Endothelial cell of umbilical vein (primary cell): Measurements from ENCODE around the gene VDAC2. TPM values are rescaled to one million over a fixed set of nuclear protein-coding genes. Genes with fewer than 3 reads are reported as not detected.

Experiments
- BruUV-seq: library from RNA; stranded (reverse); fragments of 400-500 nt; replicated peaks from 2 replicates; lab custom pipeline; 2021; lab: Mats Ljungman, UMichigan
- CTCF ChIA-PET: fragments of 300-600, 350-600 bp; sonication (Branson Sonifier 250); formaldehyde crosslinking; loops from one replicate; lab custom pipeline; 2021; ENCODE audit warnings: antibody characterized with exemption, inconsistent platforms; lab: Charles Lee
- POLR2A ChIA-PET: fragments of 300-600, 350-600 bp; sonication (Branson Sonifier 250); formaldehyde crosslinking; loops from one replicate; lab custom pipeline; 2021; ENCODE audit warnings: antibody characterized with exemption, inconsistent platforms; lab: Charles Lee
- DNase-seq: peaks from one replicate; pipeline ENCODE4 v3.0.0-alpha.2; 2011; ENCODE audit warnings: low read depth, low spot score
- FAIRE-seq: peaks from 2 replicates; lab custom pipeline; 2011; peaks lifted over from hg19 to GRCh38; lab: Jason Lieb, UNC
- H2AFZ ChIP-seq: 2 replicates; pipeline ENCODE4 v1.6.0; 2012; ENCODE audit warnings: low read depth, low read length, control low read depth, inconsistent platforms
- H3K27ac ChIP-seq: 2 replicates; pipeline ENCODE4 v1.5.1; 2011; ENCODE audit warnings: low read depth, mild to moderate bottlenecking, control low read depth, low read length, moderate library complexity; ENCODE audit not compliant: insufficient read depth
- H3K27me3 ChIP-seq, 2 experiments: 2 replicates each; pipeline versions ENCODE4 v1.6.0 to v1.6.1; 2011; ENCODE audit warnings: low read length in 2 of 2, mixed read lengths in 1 of 2; ENCODE audit not compliant: control insufficient read depth in 2 of 2, insufficient read depth in 2 of 2
- H3K36me3 ChIP-seq, 2 experiments: 2 replicates in 1 of 2; 3 replicates in 1 of 2; pipeline ENCODE4 v1.5.1; 2011; ENCODE audit warnings: low read length in 2 of 2, mild to moderate bottlenecking in 1 of 2, moderate library complexity in 1 of 2; ENCODE audit not compliant: control insufficient read depth in 2 of 2, insufficient read depth in 2 of 2; ENCODE audit errors: extremely low read depth in 1 of 2
- H3K4me1 ChIP-seq: 3 replicates; pipeline ENCODE4 v1.5.1; 2011; ENCODE audit warnings: mild to moderate bottlenecking, low read length; ENCODE audit not compliant: control insufficient read depth, insufficient read depth; ENCODE audit errors: extremely low read depth
- H3K4me2 ChIP-seq: 2 replicates; pipeline ENCODE4 v1.6.1; 2011; ENCODE audit warnings: low read length, control low read depth, mixed read lengths; ENCODE audit not compliant: insufficient read depth
- H3K4me3 ChIP-seq, 3 experiments: fragments of 200-600 bp in 1 of 3; sonication (generic), shearing (Covaris generic) in 1 of 3; replicated peaks in 1 of 3; 2 replicates each; pipeline ENCODE4 v1.5.1; 2011 to 2016; ENCODE audit warnings: control low read depth in 3 of 3, low read length in 3 of 3, mild to moderate bottlenecking in 2 of 3, inconsistent platforms in 1 of 3, low read depth in 1 of 3, moderate library complexity in 1 of 3; ENCODE audit not compliant: insufficient read depth in 1 of 3
- H3K79me2 ChIP-seq: 2 replicates; pipeline ENCODE4 v1.6.0; 2012; ENCODE audit warnings: low read length, inconsistent platforms; ENCODE audit not compliant: control insufficient read depth, insufficient read depth
- H3K9ac ChIP-seq: replicated peaks from 2 replicates; pipeline ENCODE3; 2011; ENCODE audit warnings: low read length, control low read depth; ENCODE audit not compliant: insufficient read depth; ENCODE audit errors: extremely low read depth
- H3K9me1 ChIP-seq: replicated peaks from 3 replicates; pipeline ENCODE4 v1.6.0; 2011; ENCODE audit warnings: mild to moderate bottlenecking, low read length; ENCODE audit not compliant: control insufficient read depth, insufficient read depth; ENCODE audit errors: extremely low read depth
- H3K9me3 ChIP-seq: replicated peaks from 2 replicates; pipeline ENCODE4 v1.5.1; 2012; ENCODE audit warnings: low read length, inconsistent platforms; ENCODE audit not compliant: control insufficient read depth, insufficient read depth
- H4K20me1 ChIP-seq: replicated peaks from 2 replicates; pipeline ENCODE3; 2011; ENCODE audit warnings: mild to moderate bottlenecking, low read length; ENCODE audit not compliant: control insufficient read depth, insufficient read depth; ENCODE audit errors: extremely low read depth
- EZH2 ChIP-seq: IDR thresholded peaks from 2 replicates; pipeline ENCODE4 v1.6.1; 2012; ENCODE audit warnings: borderline replicate concordance, low read depth, mild to moderate bottlenecking, moderate library complexity, low read length, inconsistent platforms; ENCODE audit not compliant: severe bottlenecking
- FOS ChIP-seq: IDR thresholded peaks from 2 replicates; pipeline ENCODE4 v1.6.1; 2011; ENCODE audit warnings: mild to moderate bottlenecking, low read length, moderate library complexity, borderline replicate concordance; ENCODE audit not compliant: insufficient read depth
- GATA2 ChIP-seq: IDR thresholded peaks from 2 replicates; pipeline ENCODE4 v1.7.0; 2011; ENCODE audit warnings: low read depth, mild to moderate bottlenecking, moderate library complexity, mixed read lengths, low read length; ENCODE audit not compliant: insufficient read length, insufficient read depth
- JUN ChIP-seq: IDR thresholded peaks from 2 replicates; pipeline ENCODE4 v1.6.1; 2011; ENCODE audit warnings: borderline replicate concordance, low read depth; ENCODE audit not compliant: insufficient read length, insufficient read depth
- MYC ChIP-seq: IDR thresholded peaks from one replicate; pipeline ENCODE4 v1.6.1; 2011; ENCODE audit warnings: mild to moderate bottlenecking, low read depth, low read length
- POLR2A ChIP-seq: IDR thresholded peaks from 2 replicates; pipeline ENCODE4 v1.6.1; 2012; ENCODE audit warnings: low read depth, mild to moderate bottlenecking, control low read depth, low read length
- POLR2AphosphoS5 ChIP-seq: IDR thresholded peaks from 2 replicates; pipeline ENCODE4 v1.6.1; 2012; ENCODE audit warnings: low read depth, mild to moderate bottlenecking, control low read depth, low read length, moderate library complexity; ENCODE audit not compliant: insufficient read depth
- dilution Hi-C: fragments of 300-500 bp; cut with MboI; formaldehyde crosslinking; loops from one replicate; pipeline ENCODE4 v1.15.0; 2019; ENCODE audit warnings: low sequenced_read_pairs; ENCODE audit not compliant: extremely low pct_ligation_motif_present
- intact Hi-C: fragments of 100-400 bp; cut with micrococcal nuclease; formaldehyde crosslinking; loops from one replicate; pipeline ENCODE4 v1.10.0; 2022
- polyA plus RNA-seq, 4 experiments: library from polyadenylated mRNA; depleted of rRNA in 3 of 4; stranded (reverse) in 3 of 4; unstranded in 1 of 4; fragments of >200 nt; gene quantifications; 2 replicates each; pipeline versions ENCODE4 v1.2.1 to v1.2.3, GENCODE V29; 2011 to 2012; ENCODE audit warnings: missing spikeins in 1 of 4
- total RNA-seq: library from RNA; stranded (reverse); gene quantifications from 2 replicates; pipeline ENCODE4 v1.2.3, GENCODE V29; 2021
- TF ChIP-seq, protein P1 (sequence below): IDR thresholded peaks from 2 replicates; pipeline ENCODE4 v1.6.1; 2011; ENCODE audit not compliant: insufficient read depth, insufficient read length
- TF ChIP-seq, protein P2 (sequence below), 2 donors: IDR thresholded peaks; 1 replicate in 1 of 2; 2 replicates in 1 of 2; pipeline ENCODE4 v1.5.1; 2011; ENCODE audit warnings: low read length in 2 of 2, mild to moderate bottlenecking in 2 of 2, moderate library complexity in 2 of 2, control low read depth in 1 of 2, inconsistent platforms in 1 of 2, low read depth in 1 of 2; ENCODE audit not compliant: insufficient read depth in 1 of 2; ENCODE audit errors: extremely low read depth in 1 of 2

VDAC2 gene
- total and polyA plus RNA-seq, 2 donors (not counting 3 experiments of a cell fraction or from before 2014, with no cell fraction given): 89.3 to 222 TPM

DNA sequence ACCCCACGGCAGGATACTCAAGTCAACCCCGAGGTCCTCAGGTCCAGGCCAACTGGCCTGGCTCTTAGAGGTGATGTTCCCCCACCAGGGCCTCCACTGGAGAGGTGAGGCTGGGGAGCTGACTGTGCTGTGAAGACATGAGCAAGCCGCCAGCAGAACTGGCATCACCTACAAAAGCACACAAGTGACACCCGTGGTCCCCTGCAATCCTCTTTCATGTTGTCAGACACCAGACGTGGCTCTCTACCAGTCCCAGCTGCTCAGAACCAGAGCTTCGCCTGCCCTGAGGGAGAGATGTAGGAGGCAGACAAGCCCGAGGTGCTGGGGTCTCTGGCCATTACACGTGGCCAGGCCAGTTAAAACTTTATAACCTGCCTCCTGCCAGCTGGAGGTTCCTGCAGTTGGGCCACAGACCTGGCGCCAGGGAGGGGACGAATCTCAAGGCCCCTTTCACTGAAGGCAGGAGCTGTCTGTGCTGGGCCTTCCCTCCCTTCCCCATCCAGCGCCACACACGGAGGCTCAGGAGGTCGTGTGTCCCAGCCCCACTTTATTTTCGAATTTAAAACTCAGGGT lies 22.9 kb downstream of the VDAC2 start:
- no peaks in the 10 kb centered on the region for H3K9me1 ChIP-seq
- H2AFZ ChIP-seq: no peak overlapping the region
- no peak overlapping the region for H3K4me3 ChIP-seq
- no peaks in the 10 kb centered on the region for H4K20me1 ChIP-seq
- BruUV-seq: no TSS peak
- peaks cover 7 to 11% of the 10 kb centered on the region in 2 experiments for H3K36me3 ChIP-seq
- dilution Hi-C loops: no loop called here
- CTCF ChIA-PET: interaction anchor here (2.3 to 4.6 kb wide), 4 partner anchors 9 to 46 kb away, joined by 21 to 61 read pairs (median 40); partner anchors contain the start of gene VDAC2
- DNase-seq (no peak), FAIRE-seq (no peak)
- no peaks in the 10 kb centered on the region for H3K9me3 ChIP-seq
- peaks cover 12% of the 10 kb centered on the region for H3K79me2 ChIP-seq
- H3K4me2 ChIP-seq: no peak overlapping the region
- no peak overlapping the region for H3K9ac ChIP-seq
- POLR2A ChIA-PET: interaction anchor here (1.1 to 1.7 kb wide), 2 partner anchors 8 to 23 kb away, joined by 4 to 14 read pairs; partner anchors contain the start of gene VDAC2
- H3K4me1 ChIP-seq: peaks cover 30% of the 10 kb centered on the region
- H3K27me3 ChIP-seq: no peaks in the 10 kb centered on the region
- H3K27ac ChIP-seq: no peak overlapping the region
- TF ChIP-seq EZH2 (no peak), POLR2A (no peak), FOS (no peak), MYC (no peak)
- intact Hi-C loops: loop anchor here (1.0 to 5.0 kb wide), 4 partner anchors 122 to 1081 kb away; partner anchors contain the start of genes ADK, AP3M1 and SAMD8

DNA sequence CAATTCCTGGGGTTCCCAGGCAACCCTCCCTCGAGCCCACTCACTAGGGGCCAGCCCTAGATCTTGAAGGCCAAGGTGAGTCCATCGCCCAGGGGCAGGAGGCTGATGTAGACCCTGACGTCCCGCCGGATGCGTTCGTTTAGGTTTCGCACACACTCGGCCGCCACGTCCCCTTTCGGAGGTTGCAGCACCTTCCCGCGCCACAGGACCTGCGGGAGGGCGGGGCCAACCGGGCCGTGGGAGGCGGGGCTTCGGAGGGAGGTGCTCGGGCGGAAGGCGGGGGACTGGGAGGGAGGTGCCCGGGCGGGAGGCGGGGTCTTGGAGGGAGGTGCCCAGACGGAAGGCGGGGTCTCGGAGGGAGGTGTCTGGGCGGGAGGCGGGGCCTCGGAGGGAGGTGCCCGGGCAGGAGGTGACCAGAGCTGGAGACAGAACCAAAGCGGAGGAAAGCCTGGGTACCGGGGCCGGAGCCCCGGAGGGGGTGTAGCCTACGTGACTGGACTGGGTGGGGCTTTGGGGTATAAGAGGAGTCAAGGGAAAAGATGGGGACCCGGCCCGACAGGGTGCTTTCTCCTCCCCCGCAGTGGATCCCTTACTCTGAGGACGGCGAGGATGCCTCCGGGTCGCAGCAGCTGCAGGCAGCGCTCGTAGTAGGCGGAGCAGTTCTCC lies 23.6 kb downstream of the VDAC2 start:
- no TSS peak for BruUV-seq
- H4K20me1 ChIP-seq: no peaks in the 10 kb centered on the region
- H2AFZ ChIP-seq: peak overlapping the region; percentile 77
- no peak overlapping the region for H3K27ac ChIP-seq
- H3K36me3 ChIP-seq: peaks cover 7 to 11% of the 10 kb centered on the region in 2 experiments
- intact Hi-C loops: loop anchor here (1.0 to 5.0 kb wide), 4 partner anchors 123 to 1082 kb away; partner anchors contain the start of genes ADK, AP3M1 and SAMD8
- no peaks in the 10 kb centered on the region for H3K9me3 ChIP-seq
- no peaks in the 10 kb centered on the region for H3K27me3 ChIP-seq
- TF ChIP-seq EZH2 (no peak), POLR2A (no peak), FOS (no peak), GATA2 (no peak), MYC (no peak), JUN (no peak), POLR2AphosphoS5 (no peak)
- TF ChIP-seq, protein P1, sequence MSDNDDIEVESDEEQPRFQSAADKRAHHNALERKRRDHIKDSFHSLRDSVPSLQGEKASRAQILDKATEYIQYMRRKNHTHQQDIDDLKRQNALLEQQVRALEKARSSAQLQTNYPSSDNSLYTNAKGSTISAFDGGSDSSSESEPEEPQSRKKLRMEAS: no peak
- TF ChIP-seq, protein P2, sequence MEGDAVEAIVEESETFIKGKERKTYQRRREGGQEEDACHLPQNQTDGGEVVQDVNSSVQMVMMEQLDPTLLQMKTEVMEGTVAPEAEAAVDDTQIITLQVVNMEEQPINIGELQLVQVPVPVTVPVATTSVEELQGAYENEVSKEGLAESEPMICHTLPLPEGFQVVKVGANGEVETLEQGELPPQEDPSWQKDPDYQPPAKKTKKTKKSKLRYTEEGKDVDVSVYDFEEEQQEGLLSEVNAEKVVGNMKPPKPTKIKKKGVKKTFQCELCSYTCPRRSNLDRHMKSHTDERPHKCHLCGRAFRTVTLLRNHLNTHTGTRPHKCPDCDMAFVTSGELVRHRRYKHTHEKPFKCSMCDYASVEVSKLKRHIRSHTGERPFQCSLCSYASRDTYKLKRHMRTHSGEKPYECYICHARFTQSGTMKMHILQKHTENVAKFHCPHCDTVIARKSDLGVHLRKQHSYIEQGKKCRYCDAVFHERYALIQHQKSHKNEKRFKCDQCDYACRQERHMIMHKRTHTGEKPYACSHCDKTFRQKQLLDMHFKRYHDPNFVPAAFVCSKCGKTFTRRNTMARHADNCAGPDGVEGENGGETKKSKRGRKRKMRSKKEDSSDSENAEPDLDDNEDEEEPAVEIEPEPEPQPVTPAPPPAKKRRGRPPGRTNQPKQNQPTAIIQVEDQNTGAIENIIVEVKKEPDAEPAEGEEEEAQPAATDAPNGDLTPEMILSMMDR (IDR thresholded peaks at IDR 0.05; ENCODE audit: extremely low read depth in 1 of 2, insufficient read depth in 1 of 2, low read depth in 1 of 2, low read length in 2 of 2): no peak
- peaks cover 25% of the 10 kb centered on the region for H3K4me1 ChIP-seq
- peak overlapping the region; percentile 68 for H3K4me2 ChIP-seq
- H3K9me1 ChIP-seq: no peaks in the 10 kb centered on the region
- DNase-seq (peak; percentile 82), FAIRE-seq (peak; percentile 91)
- dilution Hi-C loops: no loop called here
- peak overlapping the region in 2 of 3 experiments; percentile 42 to 60 for H3K4me3 ChIP-seq
- CTCF ChIA-PET: interaction anchor here (1.5 to 2.4 kb wide), 4 partner anchors 9 to 122 kb away, joined by 7 to 50 read pairs (median 19); partner anchors contain the start of genes SAMD8 and VDAC2
- POLR2A ChIA-PET: interaction anchor here (0.7 to 1.1 kb wide), 2 partner anchors 9 to 34 kb away, joined by 3 to 4 read pairs; no protein-coding TSS in a partner anchor
- peak overlapping the region; percentile 11 for H3K9ac ChIP-seq
- H3K79me2 ChIP-seq: peaks cover 5% of the 10 kb centered on the region
